Left lobe of liver (tissue), 2 donors: ENCODE measurements around the gene RFTN2. TPM values are rescaled to one million over a fixed set of nuclear protein-coding genes. Genes with fewer than 3 reads are reported as not detected.
"Not testable (repeated sequence)": the region's sequence is repeated elsewhere in the genome, so short reads cannot be mapped to it uniquely, and the experiment has no call there.

ENCODE experiments used
- ATAC-seq: fragments of 200-7000 bp; cut with Tn5 transposase; one replicate; pipeline ENCODE4 v1.9.1; 2020; ENCODE audit warnings: mild to moderate bottlenecking, moderate library complexity
- DNase-seq: peaks from one replicate; pipeline ENCODE4 v3.0.0-alpha.2; 2020; ENCODE audit warnings: low spot score
- total RNA-seq: library from RNA; stranded (reverse); gene quantifications from one replicate; pipeline ENCODE4 v1.2.1, GENCODE V29; 2021
- donor health status: DM: no; HTN: no; CAD: no; lungs with moderate emphysema.
- donor health status: DM: no; HTN: yes; CAD: no.

Gene RFTN2
- total RNA-seq, 1 donor from 2014 or later = 1.1 TPM

DNA sequence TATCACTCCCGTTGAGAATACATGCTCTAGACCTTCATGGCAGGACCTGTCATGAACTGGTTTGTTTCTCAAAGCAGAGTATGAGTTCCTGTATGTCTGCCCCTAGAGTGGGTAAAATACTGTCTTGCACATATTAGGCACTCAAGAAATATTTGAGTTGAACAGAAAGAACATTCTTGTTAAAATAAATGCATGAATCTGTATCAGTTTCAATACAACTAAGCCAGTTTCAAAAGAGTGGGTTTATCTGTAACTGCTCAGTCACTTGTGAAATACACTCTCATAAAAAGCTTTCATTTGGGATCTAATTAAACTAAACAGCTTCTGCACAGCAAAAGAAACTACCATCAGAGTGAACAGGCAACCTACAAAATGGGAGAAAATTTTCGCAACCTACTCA, 69.2 kb downstream of the RFTN2 start:
- ATAC-seq (no peak), DNase-seq (no peak)

DNA sequence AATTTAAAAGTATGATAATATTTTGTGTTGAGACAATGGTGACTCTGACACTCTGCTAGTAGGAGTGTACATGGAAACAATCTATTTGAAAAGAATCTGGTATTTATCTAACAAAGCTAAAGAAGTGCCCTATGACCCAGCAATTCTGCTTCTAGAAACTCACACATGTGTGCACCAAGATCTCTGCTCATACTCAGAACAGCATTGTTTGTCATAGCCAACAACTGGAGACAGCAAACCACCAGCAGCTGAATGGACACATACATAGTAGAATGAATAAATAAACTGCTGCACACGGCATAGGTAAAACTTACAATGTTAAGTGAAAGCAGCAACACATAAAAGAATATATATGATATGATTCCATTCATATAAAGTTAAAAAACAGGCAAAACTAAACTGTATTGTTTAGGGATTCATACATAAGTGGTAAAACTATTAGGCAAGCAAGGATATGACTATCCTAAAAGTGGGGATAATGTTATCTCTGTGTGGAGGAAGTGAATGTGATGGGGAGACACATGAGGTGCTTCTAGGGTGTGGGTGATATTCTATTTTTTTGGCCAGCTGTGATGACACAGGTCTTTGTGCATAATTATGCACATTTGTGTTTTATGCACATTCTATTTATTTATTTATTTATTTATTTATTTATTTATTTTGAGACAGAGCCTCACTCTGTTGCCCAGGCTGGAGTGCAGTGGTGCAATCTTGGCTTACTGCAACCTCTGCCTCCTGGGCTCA, 71.1 kb downstream of the RFTN2 start:
- DNase-seq (no peak), ATAC-seq (no peak)

DNA sequence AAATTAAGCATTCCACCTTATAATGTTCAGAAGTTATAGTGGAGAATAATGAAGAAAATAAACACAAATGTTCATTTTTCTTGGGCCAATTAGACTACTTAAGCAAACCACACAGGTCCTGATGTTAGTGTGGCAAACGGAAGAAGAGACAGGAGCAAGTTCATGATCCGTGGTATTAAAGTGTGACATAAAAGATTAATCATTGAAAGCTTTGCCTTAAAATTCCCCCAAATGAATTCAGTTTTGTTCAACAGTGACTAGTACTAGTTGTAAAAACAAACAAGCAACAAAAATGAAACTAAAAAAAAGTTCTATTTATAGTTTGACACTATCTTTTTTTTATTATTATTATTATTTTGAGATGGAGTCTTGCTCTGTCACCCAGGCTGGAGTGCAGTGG, 73.7 kb downstream of the RFTN2 start:
- no peak for DNase-seq
- no peak for ATAC-seq

DNA sequence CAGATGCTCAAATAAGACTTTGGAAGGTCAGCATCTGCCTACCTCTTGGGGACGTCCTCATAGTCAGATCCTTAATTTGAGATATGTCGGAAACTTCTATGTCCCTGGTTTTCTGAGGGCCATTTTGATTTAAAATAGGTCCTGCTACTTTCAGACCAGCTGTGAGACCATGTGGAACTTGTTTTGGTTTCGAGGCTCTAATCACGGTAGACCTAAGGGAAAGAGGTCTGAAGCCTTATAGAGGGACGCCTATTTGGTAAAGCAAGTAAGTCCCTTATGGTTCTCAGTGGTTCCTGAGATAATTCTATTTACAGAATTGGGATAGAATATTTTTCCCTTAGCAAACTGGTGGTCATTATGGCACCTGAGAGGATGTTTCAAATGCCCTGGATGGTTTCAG, 75.1 kb downstream of the RFTN2 start:
- ATAC-seq = no peak
- DNase-seq = no peak

DNA sequence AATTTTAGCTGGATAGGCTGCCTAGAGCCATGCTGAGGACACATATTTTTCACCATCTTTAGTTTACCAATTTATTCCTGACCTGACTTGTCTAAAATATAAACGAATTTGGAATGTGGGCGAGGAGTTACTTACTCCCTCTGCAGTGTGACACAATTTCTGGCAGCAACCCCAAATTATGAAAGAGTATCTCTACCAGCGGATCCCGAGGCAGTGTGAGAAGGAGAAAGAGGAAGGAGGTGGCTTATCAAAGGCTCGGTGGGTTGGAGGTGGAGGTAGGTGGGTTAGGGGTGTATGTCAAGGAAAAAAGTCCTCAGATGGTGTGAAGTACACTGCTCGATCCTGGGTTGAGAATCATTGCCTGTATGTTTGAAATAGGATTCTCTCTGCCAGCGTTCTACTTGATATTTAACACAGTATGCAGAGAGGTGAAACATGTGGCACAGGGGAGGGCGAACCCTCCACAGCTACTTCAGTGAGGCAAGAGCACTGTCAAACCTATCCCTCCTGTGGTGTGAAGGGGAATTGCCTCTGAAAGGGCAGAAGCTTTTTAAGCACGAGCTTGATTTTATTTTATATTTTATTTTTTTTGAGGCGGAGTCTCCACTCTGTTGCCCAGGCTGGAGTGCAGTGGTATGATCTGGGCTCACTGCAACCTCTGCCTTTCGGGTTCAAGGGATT, 76.0 kb downstream of the RFTN2 start:
- DNase-seq (no peak), ATAC-seq (peak; percentile 98)

DNA sequence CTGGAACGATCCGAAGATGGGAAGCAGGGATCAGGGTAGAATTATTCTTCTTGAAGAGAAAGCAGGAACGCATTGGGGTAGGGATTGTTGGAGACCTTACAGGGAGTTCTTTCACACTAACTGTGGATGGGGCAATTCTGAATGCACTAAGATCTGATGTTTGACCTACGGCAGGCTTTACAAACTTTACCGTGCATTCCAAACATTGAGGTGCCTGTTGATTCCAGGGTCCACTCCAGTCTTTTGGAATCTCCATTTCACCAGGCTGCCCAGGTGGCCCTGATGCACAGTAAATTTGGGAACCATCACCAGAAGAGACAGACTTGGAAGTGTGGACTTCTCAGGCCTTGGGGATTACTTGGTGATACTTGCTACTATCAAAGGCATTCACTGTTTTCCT, 76.9 kb downstream of the RFTN2 start:
- no peak for DNase-seq
- no peak for ATAC-seq

DNA sequence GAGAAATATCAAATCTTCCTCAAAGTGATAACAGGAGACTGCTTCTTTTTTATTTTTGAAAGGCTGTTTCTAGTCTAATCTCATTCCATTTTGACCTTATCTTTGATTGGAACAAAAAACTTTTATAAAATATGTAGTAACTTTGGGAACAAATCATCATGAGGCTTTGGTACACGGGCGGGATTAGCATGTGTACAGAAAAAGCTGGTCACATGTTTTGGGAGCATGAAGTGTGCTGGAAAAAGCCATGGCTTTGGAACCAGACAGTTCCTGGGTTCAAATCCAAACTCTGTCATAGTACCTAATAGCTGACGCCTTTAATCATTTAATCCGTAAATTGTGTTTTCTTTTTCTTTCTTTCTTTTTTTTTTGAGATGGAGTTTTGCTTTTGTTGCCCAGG, 78.2 kb downstream of the RFTN2 start:
- DNase-seq = no peak
- no peak for ATAC-seq

DNA sequence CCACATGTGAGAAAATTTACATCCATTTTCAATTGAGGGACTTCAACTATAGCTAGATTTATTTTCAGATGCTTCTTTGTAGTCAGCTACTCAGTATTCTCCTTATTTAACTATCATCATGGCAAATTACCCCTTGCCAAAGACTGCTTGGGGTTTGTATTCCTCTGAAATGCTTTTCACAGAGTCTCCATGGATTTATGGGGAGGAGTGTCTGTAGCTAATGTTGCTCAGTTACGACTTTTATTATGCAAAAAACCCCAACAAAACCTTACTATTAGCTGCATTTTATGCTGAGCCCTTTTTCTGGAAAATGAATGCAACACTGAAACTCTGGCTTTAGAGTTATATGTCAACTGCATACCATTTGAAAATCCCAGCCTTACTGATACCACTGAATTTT, 78.6 kb downstream of the RFTN2 start:
- no peak for DNase-seq
- ATAC-seq = no peak

DNA sequence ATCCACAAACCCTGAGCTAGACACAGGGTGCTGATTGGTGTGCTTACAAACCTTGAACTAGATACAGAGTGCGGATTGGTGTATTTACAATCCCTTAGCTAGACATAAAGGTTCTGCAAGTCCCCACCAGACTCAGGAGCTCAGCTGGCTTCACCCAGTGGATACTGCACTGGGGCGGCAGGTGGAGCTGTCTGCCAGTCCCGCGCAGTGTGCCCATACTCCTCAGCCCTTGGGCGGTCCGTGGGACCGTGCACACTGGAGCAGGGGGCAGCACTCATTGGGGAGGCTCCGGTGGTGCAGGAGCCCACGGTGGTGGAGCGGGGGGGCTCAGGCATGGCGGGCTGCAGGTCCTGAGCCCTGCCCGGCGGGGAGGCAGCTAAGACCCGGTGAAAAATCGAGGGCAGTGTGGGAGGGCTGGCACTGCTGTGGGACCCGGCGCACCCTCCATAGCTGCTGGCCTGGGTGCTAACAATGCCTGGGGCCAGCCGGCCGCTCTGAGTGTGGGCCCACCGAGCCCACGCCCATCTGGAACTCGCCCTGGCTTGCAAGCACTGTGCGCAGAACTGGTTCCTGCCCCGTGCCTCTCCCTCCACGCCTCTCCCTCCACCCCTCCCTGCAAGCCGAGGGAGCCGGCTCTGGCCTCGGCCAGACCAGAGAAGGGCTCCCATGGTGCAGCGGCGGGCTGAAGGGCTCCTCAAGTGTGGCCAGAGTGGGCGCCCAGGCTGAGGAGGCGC, 83.9 kb downstream of the RFTN2 start:
- DNase-seq (no peak), ATAC-seq (no peak)

DNA sequence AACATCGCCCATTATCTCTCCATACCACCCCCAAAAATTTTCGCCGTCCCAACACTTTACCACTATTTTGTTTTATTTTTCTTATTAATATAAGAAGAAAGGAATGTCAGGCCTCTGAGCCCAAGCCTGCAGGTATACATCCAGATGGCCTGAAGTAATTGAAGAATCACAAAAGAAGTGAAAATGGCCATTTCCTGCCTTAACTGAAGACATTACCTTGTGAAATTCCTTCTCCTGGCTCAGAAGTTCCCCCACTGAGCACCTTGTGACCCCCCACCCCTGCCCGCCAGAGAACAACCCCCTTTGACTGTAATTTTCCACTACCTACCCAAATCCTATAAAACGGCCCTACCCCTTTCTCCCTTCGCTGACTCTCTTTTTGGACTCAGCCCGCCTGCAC, 88.1 kb downstream of the RFTN2 start:
- not testable (repeated sequence) for DNase-seq, ATAC-seq

DNA sequence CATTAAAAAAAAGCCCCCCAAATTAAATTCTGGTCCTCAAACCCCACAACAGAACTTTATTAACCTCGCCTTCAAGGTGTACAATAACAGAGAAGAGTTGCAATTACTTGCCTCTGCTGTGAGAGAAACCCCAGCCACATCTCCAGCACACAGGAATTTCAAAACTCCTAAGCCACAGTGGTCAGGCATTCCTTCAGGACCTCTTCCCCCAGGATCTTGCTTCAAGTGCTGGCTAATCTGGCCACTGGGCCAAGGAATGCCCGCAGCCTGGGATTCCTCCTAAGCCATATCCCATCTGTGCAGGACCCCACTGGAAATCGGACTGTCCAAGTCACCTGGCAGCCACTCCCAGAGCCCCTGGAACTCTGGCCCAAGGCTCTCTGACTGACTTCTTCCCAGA, 95.2 kb downstream of the RFTN2 start:
- DNase-seq, ATAC-seq: not testable (repeated sequence)

DNA sequence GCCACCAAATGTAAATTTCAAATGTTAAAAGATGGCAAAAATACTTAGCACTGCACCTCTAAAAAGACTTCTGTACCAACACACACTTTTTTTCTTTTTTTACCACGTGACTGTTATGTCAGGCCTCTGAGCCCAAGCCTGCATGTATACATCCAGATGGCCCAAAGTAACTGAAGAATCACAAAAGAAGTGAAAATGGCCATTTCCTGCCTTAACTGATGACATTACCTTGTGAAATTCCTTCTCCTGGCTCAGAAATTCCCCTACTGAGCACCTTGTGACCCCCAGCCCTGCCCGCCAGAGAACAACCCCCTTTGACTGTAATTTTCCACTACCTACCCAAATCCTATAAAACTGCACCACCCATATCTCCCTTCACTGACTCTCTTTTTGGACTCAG, 97.1 kb downstream of the RFTN2 start:
- DNase-seq, ATAC-seq: not testable (repeated sequence)

DNA sequence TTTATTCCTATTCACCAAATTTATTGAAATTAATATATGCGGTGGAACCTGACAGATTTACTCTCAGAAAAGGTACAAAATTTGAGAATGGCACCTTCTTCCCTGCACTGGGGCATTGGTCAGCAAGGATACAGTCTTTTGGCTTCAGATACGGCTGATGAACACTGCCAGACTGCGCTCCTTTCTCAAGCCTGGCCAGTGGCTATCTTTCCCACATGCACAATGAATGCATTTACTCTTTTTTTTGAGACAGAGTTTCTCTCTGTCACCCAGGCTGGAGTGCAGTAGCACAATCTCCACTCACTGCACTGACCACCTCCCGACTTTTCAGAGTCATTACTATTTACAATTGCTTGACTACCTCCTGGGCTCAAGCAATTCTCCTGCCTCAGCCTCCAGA, 97.9 kb downstream of the RFTN2 start:
- ATAC-seq (no peak), DNase-seq (no peak)

DNA sequence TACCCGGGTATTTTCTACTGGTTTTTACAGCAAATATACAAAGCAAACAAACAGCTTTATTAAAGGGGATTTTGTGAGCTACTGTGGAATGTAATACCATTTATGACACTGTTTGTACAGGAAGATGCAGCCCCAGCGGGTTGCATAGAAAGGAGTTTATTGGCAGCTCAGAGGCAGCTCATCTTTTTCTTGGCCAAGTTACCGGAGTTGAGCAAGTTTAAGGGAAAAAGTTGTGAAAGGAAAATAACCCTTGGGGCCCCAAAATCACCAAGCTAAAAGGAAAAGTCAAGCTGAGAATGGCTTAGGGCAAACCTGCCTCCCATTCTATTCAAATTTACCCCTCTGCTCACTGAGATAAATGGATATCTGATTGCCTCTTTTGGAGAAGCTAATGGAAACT, 98.8 kb downstream of the RFTN2 start:
- DNase-seq = no peak
- ATAC-seq = peak; percentile 84

DNA sequence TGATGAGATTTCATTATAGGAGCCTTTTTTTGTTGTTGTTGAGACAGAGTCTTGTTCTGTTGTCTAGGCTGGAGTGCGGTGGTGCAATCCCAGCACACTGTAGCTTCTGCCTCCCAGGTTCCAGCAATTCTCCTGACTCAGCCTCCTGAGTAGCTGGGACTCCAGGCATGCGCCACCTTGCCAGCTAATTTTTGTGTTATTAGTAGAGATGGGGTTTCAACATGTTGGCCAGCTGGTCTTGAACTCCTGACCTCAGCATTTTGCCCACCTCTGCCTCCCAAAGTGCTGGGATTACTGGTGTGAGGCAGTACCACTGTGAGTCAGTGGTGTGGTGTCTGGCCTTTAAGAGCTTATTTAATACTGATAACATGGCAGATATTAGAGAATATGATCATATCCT, 99.4 kb downstream of the RFTN2 start:
- peak; percentile 29 for ATAC-seq
- DNase-seq = no peak

DNA sequence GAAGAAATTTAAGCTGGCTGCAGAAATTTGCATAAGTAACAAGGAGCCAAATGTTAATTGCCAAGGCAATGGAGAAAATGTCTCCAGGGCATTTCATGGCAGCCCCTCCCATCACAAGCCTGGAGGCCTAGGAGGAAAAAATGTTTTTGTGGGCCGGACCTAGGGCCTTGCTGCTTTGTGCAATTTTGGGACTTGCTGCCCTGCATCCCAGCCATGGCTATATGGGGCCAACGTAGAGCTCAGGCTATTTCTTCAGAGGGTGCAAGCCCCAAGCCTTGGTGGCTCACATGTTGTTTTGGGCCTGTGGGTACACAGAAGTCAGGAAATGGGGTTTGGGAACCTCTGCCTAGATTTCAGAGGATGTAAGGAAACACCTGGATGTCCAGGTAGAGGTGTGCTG, 101.8 kb downstream of the RFTN2 start:
- ATAC-seq (no peak), DNase-seq (no peak)

DNA sequence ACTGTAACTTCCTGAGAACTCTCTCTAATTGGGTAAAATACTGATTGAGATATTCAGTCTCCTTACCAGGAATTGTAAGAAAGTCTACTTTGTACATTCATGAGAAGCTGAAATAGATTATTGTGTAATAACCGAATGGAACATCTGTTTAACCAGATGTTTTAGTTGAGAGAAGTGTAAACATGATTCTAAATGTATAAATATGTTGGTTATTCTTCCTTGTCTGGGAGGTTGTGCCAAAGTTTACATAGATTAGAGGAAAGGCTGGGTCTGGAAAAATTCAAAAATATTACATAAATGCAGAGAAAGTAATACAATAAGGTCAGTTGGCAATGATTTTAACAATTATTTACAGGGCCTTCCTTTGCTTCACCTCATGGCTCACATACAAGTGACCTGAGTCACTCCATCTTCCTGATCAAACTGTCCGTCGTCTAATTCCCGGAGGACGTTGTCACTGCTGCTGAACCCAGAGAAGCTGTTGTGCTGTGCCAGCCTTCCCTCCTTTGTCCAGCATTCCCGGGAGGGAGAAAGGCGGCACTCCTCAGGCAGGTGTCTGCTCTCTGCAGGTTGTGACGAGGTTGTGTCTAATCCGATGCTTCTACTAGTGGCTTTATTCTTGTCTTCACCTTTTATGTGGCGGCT, 103.6 kb downstream of the RFTN2 start:
- no peak for DNase-seq

DNA sequence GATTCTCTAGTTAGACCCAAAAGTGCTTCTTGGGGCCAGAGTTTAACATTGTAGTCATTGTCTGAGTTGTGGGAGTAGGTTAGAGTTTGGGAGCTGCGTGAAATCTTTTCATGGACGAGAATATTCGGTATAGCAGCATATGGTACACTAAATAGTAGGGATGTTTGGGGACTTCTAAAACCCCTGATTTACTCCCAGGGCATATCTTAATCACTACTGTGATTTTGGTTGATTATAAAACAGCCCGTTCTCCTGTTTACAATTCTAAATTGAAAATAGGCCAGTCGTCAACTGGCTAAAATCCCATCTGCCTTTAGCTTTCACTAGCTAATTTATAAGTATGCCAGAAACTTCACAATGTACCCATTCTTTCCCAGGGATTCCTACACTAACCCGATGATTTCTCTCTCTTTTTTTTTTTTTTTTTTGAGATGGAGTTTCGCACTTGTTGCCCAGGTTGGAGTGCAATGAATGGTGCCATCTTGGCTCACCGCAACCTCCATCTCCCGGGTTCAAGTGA, 115.2 kb downstream of the RFTN2 start:
- ATAC-seq = no peak
- DNase-seq = no peak

More for the DNA sequence above, 103.6 kb downstream of the RFTN2 start:
- no peak for ATAC-seq

DNA sequence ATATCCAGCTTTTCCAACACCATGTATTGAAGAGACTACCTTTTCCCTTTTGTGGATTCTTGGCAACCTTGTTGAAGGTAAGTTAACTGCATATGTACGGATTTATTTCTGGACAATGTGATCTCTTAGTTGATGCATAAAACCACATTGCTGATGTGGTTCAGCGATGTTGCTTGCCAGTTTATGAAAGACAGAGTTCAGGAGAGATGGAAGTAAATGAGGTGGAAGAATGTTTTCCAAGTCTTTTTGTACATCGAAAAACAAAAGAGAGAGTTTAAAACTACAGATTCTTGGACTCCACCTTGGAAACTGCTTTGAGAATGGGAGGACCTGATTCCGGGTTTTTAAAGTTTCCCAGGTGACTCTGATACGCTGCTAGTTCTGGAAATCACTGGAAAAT, 115.7 kb downstream of the RFTN2 start:
- no peak for ATAC-seq
- DNase-seq = no peak

DNA sequence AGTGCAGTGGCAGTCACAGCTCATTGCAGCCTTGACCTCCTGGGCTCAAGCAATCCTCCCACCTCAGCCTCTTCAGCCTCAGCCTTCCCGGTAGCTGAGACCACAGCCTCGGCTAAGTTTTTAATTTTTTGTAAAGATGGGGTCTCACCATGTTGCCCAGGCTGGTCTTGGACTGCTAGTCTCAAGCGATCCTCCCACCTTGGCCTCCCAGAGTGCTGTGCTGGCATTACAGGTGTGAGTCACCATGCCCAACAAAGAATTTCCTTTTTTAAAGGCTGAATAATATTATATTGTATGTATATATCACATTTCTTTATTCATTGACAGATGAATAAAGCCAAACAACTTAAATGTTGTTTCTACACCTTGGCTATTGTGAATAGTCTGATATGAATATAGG, 117.0 kb downstream of the RFTN2 start:
- ATAC-seq (no peak), DNase-seq (no peak)

DNA sequence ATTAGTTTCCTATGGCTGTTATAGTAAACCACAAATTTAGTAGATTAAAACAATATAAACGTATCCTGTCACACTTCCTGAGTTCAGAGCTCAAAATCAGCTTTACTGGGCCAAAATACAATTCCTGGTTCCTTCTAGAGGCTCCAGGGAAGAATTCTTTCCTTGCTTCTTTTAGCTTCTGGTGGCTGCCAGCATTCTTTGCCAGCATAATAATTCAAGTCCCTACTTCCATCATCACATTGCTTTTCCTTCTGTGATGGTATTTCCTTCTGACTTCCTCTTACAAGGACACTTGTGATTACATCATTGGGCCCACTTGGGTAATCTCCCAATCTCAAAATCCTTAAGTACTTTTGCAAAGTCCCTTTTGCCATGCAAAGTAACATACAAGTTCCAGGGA, 118.9 kb downstream of the RFTN2 start:
- no peak for DNase-seq
- ATAC-seq = no peak
